HG02884 (cell line): ENCODE results near the gene ATG7.
"Not testable (repeated sequence)": the region's sequence is repeated elsewhere in the genome, so short reads cannot be mapped to it uniquely, and the experiment has no call there.

Experiments used
- ATAC-seq: cut with Tn5 transposase; IDR thresholded peaks from one replicate; pipeline ENCODE4 v1.9.1; 2021; ENCODE audit warnings: mild to moderate bottlenecking, moderate library complexity; ENCODE audit not compliant: unreplicated experiment

The ATG7 gene

DNA sequence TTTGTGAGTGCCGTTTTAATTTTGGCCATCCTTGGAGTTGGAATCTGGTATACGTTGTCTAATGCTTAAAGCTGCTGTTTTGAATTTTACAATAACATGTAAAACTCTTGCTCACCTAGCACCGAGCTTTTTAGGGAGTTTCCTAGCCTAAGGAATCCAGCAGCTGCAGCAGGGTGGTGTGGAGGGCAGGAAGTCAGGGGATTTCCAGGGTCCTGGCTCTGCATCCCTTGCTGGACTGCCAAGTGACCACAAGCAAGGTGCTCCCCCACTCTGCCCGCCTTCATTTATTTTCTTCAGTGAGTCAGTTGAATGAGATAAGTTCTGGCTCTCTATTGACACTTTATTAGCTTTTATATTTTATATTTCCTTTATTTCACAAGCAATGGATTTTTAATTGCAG, 113.7 kb downstream of the ATG7 start:
- no peak for ATAC-seq

DNA sequence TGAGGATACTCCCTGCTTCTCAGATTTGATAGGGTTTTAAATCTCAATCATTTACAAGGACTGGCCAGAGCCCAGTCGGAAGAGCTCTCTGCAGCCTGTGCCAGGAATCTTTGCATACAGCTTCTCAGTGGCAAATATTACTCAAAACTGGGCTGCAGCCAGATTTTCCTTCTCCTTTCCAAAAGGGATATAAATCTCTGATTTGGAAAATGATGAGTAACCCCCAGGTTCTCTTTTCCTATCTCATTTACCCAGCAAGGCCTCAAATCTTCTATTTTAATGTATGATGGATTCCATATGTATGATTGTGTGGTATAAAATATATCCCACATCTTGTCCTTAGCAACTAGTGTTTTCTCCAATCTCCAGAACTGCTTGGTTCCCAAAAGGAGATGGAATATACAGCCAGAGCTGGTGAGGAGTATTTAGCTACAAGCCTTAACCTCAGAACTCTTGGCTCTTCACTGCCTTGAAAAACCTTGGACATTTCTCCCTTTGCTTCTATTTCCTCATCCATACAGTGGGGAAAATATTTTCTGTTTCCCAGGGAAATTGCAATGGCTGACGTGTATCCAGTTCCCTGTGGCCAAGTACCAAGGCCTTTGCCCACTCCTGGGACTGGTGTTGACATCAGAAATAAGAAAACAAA, 114.4 kb downstream of the ATG7 start:
- no peak for ATAC-seq

DNA sequence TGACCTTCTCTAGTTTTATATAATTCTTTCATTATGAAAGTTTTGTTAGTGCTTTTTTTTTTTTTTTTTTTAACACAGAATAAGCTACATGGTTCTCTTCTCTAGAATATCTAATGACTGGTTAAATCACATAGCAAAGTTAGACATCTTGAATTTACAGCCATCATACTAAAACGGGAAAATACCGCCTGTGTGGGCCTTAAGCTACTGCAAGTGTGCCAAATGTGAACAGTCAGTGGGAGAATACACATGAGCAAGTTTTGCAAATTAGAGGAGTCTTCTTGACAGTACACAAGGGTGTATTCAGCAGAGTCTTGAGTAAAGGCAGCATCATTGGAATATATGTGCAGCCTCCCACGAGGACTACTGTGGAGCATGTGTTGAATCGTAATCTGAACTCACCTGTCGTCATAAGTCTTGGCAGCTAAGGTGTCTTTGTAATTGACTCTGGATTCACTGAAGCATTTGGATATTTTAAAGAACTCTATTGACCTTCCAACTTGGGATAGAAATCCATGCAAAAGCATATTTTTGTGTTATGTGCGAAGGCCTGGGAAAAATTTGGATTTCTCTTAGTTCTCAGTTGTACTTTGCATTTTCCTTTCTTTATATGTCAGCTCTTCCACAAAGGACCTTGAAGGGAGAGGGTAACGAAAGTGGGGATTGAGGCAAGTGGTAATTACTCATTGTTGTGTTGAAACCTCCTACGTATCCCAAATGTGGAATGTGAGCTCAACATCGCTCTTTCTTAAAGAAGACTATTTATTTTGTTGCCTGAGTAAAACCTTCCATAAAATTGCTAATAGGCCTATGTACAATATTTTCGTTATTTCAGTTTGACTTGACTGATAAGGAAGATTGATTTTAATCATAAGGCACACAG, 117.4 kb downstream of the ATG7 start:
- ATAC-seq = no peak

DNA sequence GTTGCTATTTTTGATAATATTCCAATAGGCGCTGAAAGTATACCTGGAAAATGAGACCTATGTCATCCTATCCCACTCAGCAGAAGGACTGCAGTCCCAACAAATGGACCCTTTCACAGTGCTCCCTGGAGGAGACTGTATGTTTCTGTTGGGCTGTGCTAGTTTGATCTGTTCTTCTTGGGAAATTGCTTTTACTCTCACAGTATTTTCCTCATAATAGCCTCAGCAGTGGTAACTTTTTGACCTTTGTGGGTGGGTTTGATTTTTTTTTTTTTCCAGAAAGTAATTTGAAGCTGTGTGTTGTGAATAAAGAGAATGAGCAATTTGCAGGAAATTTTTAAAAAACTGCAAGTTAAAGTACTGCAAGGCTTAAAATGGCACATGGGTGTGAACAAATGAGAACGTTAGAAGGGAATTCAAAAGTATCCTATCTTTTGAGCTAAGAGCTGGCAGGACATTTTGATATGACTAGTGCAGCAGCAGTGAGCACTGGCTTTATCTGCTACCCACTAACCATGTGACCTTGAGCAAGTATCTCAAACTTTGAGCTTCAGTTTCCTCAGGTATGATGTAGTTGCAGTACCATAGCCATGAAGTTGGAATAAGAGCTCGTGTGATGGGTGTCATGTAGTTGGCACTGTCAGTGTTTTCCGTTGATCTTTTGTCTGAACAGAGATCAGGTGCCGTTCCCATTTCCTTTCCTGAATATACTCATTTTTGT, 118.4 kb downstream of the ATG7 start:
- ATAC-seq = no peak

DNA sequence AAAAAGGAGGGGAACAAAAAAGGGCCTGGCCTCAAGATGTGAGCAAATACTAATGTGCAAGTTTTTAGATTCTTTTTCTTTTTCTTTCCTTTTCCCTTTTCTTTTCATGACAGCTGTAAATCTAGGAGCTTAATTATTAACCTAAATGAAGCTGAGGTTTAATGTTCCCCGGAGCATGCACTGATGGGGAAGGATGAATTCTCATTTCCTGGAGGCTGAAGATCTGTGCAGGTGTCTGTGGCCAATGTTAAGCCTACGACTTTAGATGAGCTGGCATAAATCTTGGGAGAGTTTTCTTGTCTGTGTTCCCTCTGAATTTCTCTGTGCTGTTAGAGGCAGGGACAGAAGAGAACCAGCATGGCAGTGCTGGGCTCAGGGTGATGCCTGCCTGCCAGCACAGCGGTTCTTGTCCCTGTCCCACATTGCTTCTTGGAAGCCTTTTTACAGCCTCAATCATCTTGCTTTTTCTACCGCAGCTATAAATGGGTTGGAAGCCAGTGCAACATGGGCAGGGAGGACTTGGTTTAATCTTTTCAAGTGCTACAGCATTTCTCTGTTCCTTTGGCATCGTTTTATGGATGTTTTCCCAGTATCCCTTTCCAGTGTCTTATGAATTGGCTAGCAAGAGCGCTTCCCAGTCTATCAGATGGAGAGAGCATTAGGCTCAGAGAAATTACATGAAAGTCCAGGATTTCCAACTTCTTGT, 119.1 kb downstream of the ATG7 start:
- no peak for ATAC-seq

DNA sequence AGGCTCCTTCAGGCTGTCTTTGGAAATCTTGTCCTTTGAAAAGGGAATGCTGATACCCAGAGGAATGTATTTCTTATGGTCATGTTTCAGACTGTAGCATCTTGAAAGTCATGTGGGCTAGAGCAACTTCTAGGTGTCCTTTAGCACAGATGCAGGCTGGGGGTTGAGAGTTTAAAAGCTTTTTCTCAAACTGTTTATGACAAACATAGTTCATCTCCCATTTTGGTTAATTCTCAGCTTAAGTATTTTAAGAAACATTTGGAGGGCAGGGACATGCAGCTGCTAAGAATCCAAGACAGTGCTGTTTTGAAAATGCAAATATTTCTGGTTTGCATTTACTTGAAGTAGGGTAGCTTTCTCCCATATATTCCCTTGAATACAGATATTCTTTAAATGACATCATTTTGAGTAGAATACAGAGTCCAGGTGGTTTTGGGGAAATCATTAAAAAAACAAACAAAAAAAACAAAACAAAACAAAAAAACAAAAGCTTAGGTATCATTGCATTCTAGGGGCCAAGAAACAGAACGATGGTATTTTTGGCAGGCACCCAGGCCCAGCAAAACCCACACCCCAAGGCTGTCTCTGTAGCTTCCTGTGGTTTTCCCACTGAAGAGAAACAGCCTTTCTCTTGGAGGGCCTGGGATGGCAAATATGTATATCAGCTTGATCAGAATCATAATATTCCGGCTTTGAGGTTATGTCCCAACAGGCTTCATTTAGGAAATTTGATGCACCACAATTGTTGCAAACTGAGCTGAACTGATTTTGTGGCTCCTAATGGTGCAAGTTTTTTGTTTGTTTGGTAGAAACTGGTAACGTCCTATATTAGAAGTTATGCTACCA, 120.0 kb downstream of the ATG7 start:
- ATAC-seq = no peak

DNA sequence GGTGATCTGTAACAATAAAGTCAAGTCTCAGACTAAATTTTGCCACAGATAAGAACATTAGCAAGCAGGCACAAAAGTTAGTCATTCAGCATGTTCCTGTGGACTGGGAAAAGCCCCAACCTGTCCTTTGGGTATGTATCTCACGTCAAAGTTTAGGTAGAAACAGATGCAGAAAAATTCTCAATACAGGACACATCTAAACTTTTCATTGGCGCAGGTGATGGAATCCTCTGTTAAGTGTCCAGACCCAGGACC, 120.6 kb downstream of the ATG7 start:
- ATAC-seq = no peak

DNA sequence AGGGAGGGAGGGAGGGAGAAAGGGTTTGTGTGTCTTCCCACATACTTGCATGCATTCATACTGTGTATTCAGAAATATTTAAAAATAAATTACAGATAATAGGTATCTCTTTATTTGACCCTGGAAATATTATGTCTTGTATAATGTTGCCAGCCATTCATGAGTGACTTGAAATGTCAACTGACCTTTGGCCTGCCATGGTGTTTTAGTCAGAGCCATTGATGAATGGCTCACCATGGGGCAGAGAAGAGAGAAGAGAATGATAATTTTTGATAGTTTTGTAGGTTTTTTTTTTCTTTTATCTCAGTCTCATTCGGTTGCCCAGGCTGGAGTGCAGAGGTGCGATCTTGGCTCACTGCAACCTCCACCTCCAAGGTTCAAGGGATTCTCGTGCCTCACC, 121.2 kb downstream of the ATG7 start:
- ATAC-seq = no peak

DNA sequence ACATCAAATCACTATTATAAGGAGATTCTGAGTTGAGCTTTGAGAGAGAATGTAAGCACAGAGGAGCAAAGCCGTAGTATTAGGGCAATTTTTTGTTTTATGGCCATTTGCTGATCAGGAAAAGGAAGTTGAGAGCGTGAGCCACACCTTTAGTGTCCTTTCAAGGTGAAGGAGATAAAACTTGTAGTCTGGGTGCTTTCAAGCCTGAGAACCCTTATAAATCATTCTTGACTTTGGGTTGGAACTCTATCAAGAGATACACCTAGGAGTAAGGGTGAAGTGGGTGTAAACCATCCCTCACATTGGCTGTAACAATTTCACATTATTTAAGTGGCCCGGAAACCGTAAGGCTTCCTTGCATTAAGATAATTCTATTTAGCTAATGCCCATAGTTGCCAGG, 122.2 kb downstream of the ATG7 start:
- no peak for ATAC-seq

DNA sequence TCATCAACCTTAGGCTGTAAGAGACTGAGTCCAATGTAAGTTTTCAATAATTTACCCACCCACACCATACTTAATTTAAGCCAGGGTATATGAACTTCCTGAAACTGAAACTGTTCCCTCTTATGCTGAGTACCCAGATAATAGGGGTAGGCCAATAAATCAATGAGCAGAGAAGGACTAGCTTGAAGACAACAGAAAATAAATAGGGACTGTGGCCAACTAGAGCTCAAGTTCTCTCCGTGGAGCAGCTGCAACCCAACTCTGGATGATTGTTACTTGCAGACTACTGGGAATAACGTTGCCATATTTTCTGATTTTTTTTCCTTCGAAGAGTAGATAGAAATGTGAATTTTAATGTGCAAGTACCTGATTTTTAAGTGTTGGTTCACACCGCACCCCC, 128.0 kb downstream of the ATG7 start:
- ATAC-seq = no peak

DNA sequence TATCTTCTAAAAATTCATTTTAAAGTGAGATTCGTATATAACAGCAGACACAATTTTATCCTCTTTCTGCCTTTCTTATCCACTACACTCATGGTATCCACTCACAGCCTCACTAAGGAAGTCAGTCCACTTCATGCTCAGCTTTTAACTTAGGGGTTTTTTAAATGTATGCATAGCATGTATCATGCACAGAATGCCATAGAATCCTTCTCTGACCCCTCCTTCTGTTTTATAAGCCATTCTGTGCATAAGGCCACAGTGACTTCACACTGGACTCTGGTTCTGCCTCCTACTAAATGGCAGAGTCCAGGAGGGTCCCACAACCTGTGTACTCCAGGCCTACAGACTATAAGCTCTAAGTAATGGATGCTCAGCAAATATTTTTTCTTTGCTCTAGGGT, 129.2 kb downstream of the ATG7 start:
- ATAC-seq = no peak

DNA sequence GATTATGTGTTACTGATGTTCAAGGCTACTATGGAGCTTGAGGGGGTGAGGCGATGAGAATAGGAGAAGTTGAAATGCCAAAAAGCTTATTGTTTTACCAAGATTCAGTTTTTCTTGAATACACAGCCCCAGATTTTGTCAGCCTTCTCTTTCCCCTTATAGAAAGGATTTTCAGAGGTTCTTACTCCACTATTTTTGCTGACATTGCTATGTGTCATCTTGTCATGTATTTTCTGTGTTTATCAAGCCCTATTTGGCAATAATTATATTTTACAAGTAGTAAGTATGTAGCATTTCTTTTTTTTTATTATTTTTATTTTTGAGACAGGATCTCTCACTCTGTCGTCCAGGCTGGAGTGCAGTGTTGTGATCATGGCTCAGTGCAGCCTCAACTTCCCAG, 133.1 kb downstream of the ATG7 start:
- ATAC-seq = no peak

DNA sequence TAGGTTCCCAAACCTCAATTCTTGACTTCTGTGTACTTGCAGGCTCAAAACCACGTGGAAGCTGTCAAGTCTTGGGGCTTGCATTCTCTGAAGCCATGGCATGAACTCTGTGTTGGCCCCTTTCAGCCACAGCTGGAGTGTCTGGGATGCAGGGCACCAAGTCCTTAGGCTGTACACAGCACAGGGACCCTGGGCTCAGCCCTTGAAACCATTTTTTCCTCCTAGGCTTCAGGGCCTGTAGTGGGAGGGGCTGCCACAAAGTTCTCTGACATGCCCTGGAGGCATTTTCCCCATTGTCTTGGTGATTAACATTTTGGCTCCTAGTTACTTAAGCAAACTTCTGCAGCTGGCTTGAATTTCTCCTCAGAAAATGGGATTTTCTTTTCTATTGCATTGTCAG, 135.4 kb downstream of the ATG7 start:
- ATAC-seq = no peak

DNA sequence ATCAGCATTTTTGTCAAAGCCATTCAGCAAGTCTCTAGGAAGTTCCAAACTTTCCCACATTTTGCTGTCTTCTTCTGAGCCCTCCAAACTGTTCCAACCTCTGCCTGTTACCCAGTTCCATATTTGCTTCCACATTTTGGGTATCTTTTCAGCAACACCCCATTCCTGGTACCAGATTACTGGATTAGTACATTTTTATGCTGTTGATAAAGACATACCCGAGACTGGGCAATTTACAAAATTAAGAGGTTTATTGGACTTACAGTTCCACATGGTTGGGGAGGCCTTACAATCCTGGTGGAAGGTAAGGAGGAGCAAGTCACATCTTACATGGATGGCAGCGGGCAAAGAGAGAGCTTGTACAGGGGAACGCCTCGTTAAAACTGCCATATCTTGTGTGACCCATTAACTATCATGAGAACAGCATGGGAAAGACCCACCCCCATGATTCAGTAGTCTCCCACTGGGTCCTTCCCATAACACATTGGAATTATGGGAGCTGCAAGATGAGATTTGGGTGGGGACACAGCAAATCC, 136.2 kb downstream of the ATG7 start:
- not testable (repeated sequence) for ATAC-seq

DNA sequence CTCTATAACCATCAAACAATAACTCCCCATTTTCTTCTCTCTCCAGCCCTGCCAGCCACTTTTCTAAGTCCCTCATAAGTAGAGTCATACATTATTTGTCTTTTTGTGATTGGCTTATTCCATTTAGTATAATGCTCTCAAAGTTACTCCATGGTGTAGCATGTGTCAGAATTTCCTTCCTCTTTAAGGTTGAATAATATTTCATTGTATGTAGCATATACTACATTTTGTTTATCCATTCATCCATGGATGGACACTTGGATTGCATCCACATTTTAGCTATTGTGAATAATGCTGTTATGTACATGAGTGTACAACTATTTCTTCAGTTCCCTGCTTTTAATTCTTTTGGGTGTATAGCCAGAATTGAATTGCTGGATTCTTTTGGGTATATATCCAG, 138.4 kb downstream of the ATG7 start:
- ATAC-seq = no peak

DNA sequence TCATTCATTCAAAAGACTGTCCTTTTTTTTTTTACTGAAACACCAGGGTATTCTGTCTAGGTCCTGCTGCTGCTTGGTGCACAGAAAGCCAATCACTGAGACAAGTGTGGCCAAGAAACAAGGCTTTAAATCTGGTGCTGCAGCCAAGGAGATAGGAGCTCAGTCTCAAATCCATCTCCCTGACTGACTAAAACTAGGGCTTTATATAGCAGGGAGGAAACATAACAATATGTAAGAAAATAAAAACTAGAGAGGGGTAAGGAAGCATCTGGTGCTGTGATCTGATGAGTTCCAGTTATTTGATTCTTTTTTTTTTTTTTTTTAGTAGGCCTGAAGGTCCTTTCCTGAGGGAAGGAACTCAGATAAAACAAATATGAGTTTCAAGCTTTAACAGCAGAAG, 139.8 kb downstream of the ATG7 start:
- no peak for ATAC-seq

DNA sequence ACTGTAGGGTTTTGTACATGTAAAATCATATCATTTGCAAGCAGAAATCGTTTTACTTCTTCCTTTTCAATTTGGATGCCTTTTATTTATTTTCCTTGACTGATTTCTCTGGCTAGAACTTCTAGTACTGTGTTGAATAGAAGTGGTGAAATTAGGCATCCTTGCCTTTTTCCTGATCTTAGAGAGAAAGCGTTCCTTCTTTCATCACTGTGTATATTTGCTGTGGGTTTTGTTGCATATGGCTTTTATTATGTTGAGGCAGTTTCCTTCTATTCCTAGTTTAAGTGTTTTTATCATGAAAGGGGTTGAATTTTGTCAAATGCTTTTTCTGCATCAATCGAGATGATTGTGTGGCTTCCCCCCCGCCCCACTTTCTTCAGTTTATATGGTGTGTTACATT, 140.9 kb downstream of the ATG7 start:
- ATAC-seq = no peak

DNA sequence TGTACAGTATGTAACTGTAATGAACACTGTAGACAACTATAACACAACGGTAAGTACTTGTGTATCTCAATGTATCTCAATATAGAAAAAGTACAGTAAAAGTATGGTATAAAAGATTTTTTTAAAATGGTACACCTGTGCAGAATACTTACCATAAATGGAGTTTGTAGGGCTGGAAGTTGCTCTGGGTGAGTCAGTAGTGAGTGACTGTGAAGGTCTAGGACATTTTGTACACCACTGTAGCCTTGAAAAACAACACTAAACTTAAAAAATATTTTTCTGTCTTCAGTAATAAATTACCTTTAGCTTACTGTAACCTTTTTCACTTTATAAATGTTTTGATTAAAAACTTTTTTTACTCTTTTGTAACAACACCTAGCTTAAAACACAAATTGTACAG, 142.9 kb downstream of the ATG7 start:
- ATAC-seq = no peak

DNA sequence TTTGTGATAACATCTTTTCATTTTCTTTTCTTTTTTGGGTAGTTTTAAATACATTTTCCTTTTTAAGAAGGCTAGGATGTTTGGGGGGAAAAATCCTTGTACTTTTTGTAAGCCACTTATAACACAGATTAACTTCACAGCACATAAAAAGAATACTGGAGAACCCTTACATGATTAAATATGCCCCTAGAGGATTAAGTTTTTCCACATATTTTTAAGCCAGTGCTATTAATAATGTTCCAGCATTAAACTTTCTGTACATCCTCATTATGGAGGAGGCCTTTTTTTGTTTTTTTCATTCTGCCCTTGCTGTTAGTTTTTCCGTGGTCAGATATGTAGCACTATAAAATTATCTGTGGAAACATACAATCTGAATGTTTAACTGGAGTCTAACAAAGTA, 147.9 kb downstream of the ATG7 start:
- no peak for ATAC-seq

DNA sequence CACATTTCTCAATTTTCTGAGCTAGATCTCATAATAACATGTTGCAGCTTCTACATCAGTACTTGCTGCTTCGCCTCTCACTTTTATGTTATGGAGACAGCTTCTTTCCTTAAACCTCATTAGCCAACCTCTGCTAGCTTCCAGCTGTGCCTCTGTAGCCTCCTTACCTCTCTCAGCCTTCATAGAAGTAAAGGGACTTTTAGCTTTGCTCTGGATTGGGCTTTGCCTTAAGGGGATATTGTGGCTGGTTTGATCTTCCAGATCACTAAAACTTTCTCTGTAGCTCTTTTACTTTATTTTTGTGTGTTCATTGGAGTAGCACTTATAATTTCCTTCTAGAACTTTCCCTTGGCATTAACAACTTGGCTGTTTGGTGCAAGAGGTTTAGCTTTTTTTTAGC, 150.1 kb downstream of the ATG7 start:
- no peak for ATAC-seq
